Testis (tissue), 2 donors: ENCODE data around the gene ITPR2.

Experiments used
- CTCF ChIP-seq, 3 experiments: fragments of 450-650 bp in 2 of 3; fragments of 200-600 bp in 1 of 3; sonication (generic) in 1 of 3; IDR thresholded peaks; one replicate each; pipeline ENCODE4 v1.5.1; 2016 to 2019; ENCODE audit warnings: antibody characterized with exemption in 3 of 3, mild to moderate bottlenecking in 2 of 3, moderate library complexity in 1 of 3
- POLR2A ChIP-seq: fragments of 450-650 bp; IDR thresholded peaks from one replicate; pipeline ENCODE4 v1.6.1; 2017; ENCODE audit warnings: antibody characterized with exemption, mild to moderate bottlenecking, moderate library complexity

GRCh38 chr12:26358651-26359050 lies 474.3 kb downstream of the ITPR2 start:
- TF ChIP-seq CTCF (IDR thresholded peaks at IDR 0.05) = no peak
- TF ChIP-seq POLR2A = no peak
